NT2/D1 (cell line): Measurements from ENCODE around the gene ABCC8.

ENCODE experiments used
- DNase-seq: peaks from one replicate; pipeline ENCODE4 v3.0.0-alpha.2; 2011; ENCODE audit warnings: low read depth, low spot score
- H3K27me3 ChIP-seq: 2 replicates; pipeline ENCODE4 v1.6.0; 2011; ENCODE audit warnings: mild to moderate bottlenecking; ENCODE audit not compliant: insufficient read length, insufficient read depth
- H3K36me3 ChIP-seq: 2 replicates; pipeline ENCODE4 v1.6.1; 2011; ENCODE audit warnings: mild to moderate bottlenecking, low read length, mixed read lengths; ENCODE audit not compliant: insufficient read depth, insufficient read length
- H3K4me1 ChIP-seq: 2 replicates; pipeline ENCODE4 v1.5.1; 2011; ENCODE audit not compliant: insufficient read depth, insufficient read length
- H3K4me3 ChIP-seq: 2 replicates; pipeline ENCODE4 v1.5.1; 2011; ENCODE audit warnings: low read depth; ENCODE audit not compliant: insufficient read length
- H3K9ac ChIP-seq: 2 replicates; pipeline ENCODE4 v1.6.0; 2011; ENCODE audit warnings: low read depth; ENCODE audit not compliant: insufficient read length
- H3K9me3 ChIP-seq: 2 replicates; pipeline ENCODE4 v1.5.1; 2011; ENCODE audit warnings: mild to moderate bottlenecking, low read length; ENCODE audit not compliant: insufficient read depth
- SUZ12 ChIP-seq: IDR thresholded peaks from 2 replicates; pipeline ENCODE4 v1.6.1; 2011; ENCODE audit not compliant: insufficient read length, insufficient read depth; ENCODE audit errors: extremely low read depth
- YY1 ChIP-seq: IDR thresholded peaks from 2 replicates; pipeline ENCODE4 v1.6.1; 2011; ENCODE audit not compliant: insufficient read length, insufficient read depth
- ZNF274 ChIP-seq: IDR thresholded peaks from 2 replicates; pipeline ENCODE4 v1.6.1; 2011; ENCODE audit warnings: mild to moderate bottlenecking, low read depth, low read length

The ABCC8 gene

GRCh38 chr11:17352950-17353820 lies 123.5 kb downstream of the ABCC8 start:
- peak overlapping the region; percentile 66 for H3K9ac ChIP-seq
- H3K36me3 ChIP-seq: no peaks in the 10 kb centered on the region
- H3K4me3 ChIP-seq: peak overlapping the region; percentile 28
- TF ChIP-seq ZNF274 (no peak), SUZ12 (peak; percentile 86)
- DNase-seq: no peak
- peaks cover 5% of the 10 kb centered on the region for H3K4me1 ChIP-seq
- peaks cover 55% of the 10 kb centered on the region for H3K27me3 ChIP-seq
- H3K9me3 ChIP-seq: no peaks in the 10 kb centered on the region

GRCh38 chr11:17351510-17352176 lies 125.0 kb downstream of the ABCC8 start, which contains the start of gene NCR3LG1:
Gene NCR3LG1 (plus strand): TSS chr11:17351800. CDS start chr11:17351970, 170 bp downstream.
- no peak for DNase-seq
- peak within 1 kb of the TSS; percentile 42 for H3K4me3 ChIP-seq
- H3K4me1 ChIP-seq: peaks cover 5% of the 10 kb centered on the region
- TF ChIP-seq ZNF274: no peak
- no peaks in the 10 kb centered on the region for H3K9me3 ChIP-seq
- H3K27me3 ChIP-seq: peaks cover 55% of the 10 kb centered on the region
- H3K36me3 ChIP-seq: no peaks in the 10 kb centered on the region
- H3K9ac ChIP-seq: peak within 1 kb of the TSS; percentile 50

GRCh38 chr11:17351172-17351509 lies 125.5 kb downstream of the ABCC8 start:
- no peak for DNase-seq
- peaks cover 55% of the 10 kb centered on the region for H3K27me3 ChIP-seq

GRCh38 chr11:17350455-17351171 lies 126.0 kb downstream of the ABCC8 start:
- peaks cover 55% of the 10 kb centered on the region for H3K27me3 ChIP-seq

More at GRCh38 chr11:17351172-17351509, 125.5 kb downstream of the ABCC8 start:
- Histone ChIP-seq H3K4me1 (peaks cover 5% of the 10 kb centered on the region), H3K36me3 (no peaks in the 10 kb centered on the region), H3K9ac (no peak overlapping the region), H3K4me3 (no peak overlapping the region), H3K9me3 (no peaks in the 10 kb centered on the region)
- TF ChIP-seq ZNF274 (no peak), SUZ12 (no peak), YY1 (no peak)

GRCh38 chr11:17347676-17348075 lies 129.0 kb downstream of the ABCC8 start:
- H3K36me3 ChIP-seq: no peaks in the 10 kb centered on the region
- H3K27me3 ChIP-seq: peaks cover 38% of the 10 kb centered on the region
- no peaks in the 10 kb centered on the region for H3K9me3 ChIP-seq
- no peak overlapping the region for H3K4me3 ChIP-seq
- peaks cover 2% of the 10 kb centered on the region for H3K4me1 ChIP-seq
- TF ChIP-seq SUZ12 (no peak), ZNF274 (no peak), YY1 (no peak)
- H3K9ac ChIP-seq: no peak overlapping the region
- DNase-seq: no peak

More at GRCh38 chr11:17350455-17351171, 126.0 kb downstream of the ABCC8 start:
- Histone ChIP-seq H3K4me1 (peaks cover 5% of the 10 kb centered on the region), H3K36me3 (no peaks in the 10 kb centered on the region), H3K9ac (no peak overlapping the region), H3K4me3 (no peak overlapping the region), H3K9me3 (no peaks in the 10 kb centered on the region)
- TF ChIP-seq YY1 (no peak), ZNF274 (no peak), SUZ12 (no peak)
- no peak for DNase-seq

GRCh38 chr11:17343907-17344306 lies 132.7 kb downstream of the ABCC8 start:
- no peak overlapping the region for H3K4me3 ChIP-seq
- no peaks in the 10 kb centered on the region for H3K9me3 ChIP-seq
- no peak overlapping the region for H3K9ac ChIP-seq
- H3K27me3 ChIP-seq: peaks cover under 1% of the 10 kb centered on the region
- H3K36me3 ChIP-seq: no peaks in the 10 kb centered on the region
- TF ChIP-seq YY1 (no peak), SUZ12 (no peak), ZNF274 (no peak)
- H3K4me1 ChIP-seq: no peaks in the 10 kb centered on the region
- no peak for DNase-seq

- no peak overlapping the region for H3K4me3 ChIP-seq
- no peaks in the 10 kb centered on the region for H3K9me3 ChIP-seq
- no peaks in the 10 kb centered on the region for H3K36me3 ChIP-seq
- no peaks in the 10 kb centered on the region for H3K27me3 ChIP-seq
- no peaks in the 10 kb centered on the region for H3K4me1 ChIP-seq
- no peak for DNase-seq
- no peak overlapping the region for H3K9ac ChIP-seq
- TF ChIP-seq ZNF274: no peak
- TF ChIP-seq SUZ12: no peak
- TF ChIP-seq YY1: no peak
These were observed 133.4 kb downstream of the ABCC8 start for GRCh38 chr11:17343257-17343656.
